CD14-positive monocyte (primary cell): Measurements from ENCODE around the gene CEP83. TPM values are rescaled to one million over a fixed set of nuclear protein-coding genes. Genes with fewer than 3 reads are reported as not detected.
"Not testable (repeated sequence)": the region's sequence is repeated elsewhere in the genome, so short reads cannot be mapped to it uniquely, and the experiment has no call there.

Source experiments
- DNase-seq, 3 donors: peaks; one replicate each; pipeline ENCODE4 v3.0.0-alpha.2; 2011 to 2022
- H2AFZ ChIP-seq: 2 replicates; pipeline ENCODE4 v1.6.0; 2012; ENCODE audit warnings: mild to moderate bottlenecking, low read depth, low read length, inconsistent platforms; ENCODE audit not compliant: insufficient read depth, poor library complexity, severe bottlenecking
- H3K27ac ChIP-seq, 2 donors: 1 replicate in 1 of 2; 2 replicates in 1 of 2; pipeline ENCODE4 v1.5.1; 2012 to 2013; ENCODE audit warnings: low read length in 2 of 2, control low read depth in 1 of 2, inconsistent platforms in 1 of 2, low read depth in 1 of 2, mild to moderate bottlenecking in 1 of 2
- H3K27me3 ChIP-seq, 2 donors: one replicate each; pipeline versions ENCODE4 v1.6.0 to v1.6.1; 2011 to 2013; ENCODE audit warnings: low read length in 2 of 2; ENCODE audit not compliant: control insufficient read depth in 2 of 2, insufficient read depth in 2 of 2
- H3K36me3 ChIP-seq, 2 donors: replicated peaks in 1 of 2; 1 replicate in 1 of 2; 2 replicates in 1 of 2; pipeline versions ENCODE4 v1.5.1 to v1.6.1; 2012 to 2013; ENCODE audit warnings: low read length in 2 of 2, control low read depth in 1 of 2, inconsistent platforms in 1 of 2, mild to moderate bottlenecking in 1 of 2; ENCODE audit not compliant: insufficient read depth in 2 of 2, control insufficient read depth in 1 of 2
- H3K4me1 ChIP-seq, 2 donors: 1 replicate in 1 of 2; 2 replicates in 1 of 2; pipeline versions ENCODE4 v1.5.1 to v1.6.1; 2012 to 2013; ENCODE audit warnings: low read length in 2 of 2, control low read depth in 1 of 2, inconsistent platforms in 1 of 2, mild to moderate bottlenecking in 1 of 2, moderate library complexity in 1 of 2; ENCODE audit not compliant: insufficient read depth in 2 of 2, control insufficient read depth in 1 of 2
- H3K4me2 ChIP-seq: replicated peaks from 2 replicates; pipeline ENCODE3; 2012; ENCODE audit warnings: low read length, moderate library complexity, mild to moderate bottlenecking; ENCODE audit not compliant: poor library complexity, severe bottlenecking; ENCODE audit errors: extremely low read depth
- H3K4me3 ChIP-seq, 3 experiments: fragments of 200-600 bp in 1 of 3; sonication (generic) in 1 of 3; replicated peaks in 1 of 3; 1 replicate in 2 of 3; 2 replicates in 1 of 3; pipeline ENCODE4 v1.5.1; 2011 to 2013; ENCODE audit warnings: low read length in 3 of 3, mild to moderate bottlenecking in 3 of 3, control low read depth in 2 of 3, low read depth in 2 of 3, inconsistent platforms in 1 of 3, moderate library complexity in 1 of 3
- H3K79me2 ChIP-seq: 2 replicates; pipeline ENCODE4 v1.6.0; 2012; ENCODE audit warnings: mild to moderate bottlenecking, control low read depth, inconsistent platforms, low read length, moderate library complexity; ENCODE audit not compliant: insufficient read depth
- H3K9ac ChIP-seq: 2 replicates; pipeline ENCODE4 v1.6.0; 2017; ENCODE audit warnings: low read length, mild to moderate bottlenecking; ENCODE audit not compliant: insufficient read depth, poor library complexity, severe bottlenecking
- H3K9me3 ChIP-seq, 2 donors: replicated peaks in 1 of 2; 1 replicate in 1 of 2; 2 replicates in 1 of 2; pipeline versions ENCODE4 v1.5.1 to v1.6.1; 2012 to 2013; ENCODE audit warnings: low read length in 2 of 2, control low read depth in 1 of 2; ENCODE audit not compliant: control insufficient read depth in 1 of 2, insufficient read depth in 1 of 2
- H4K20me1 ChIP-seq: 2 replicates; pipeline ENCODE4 v1.6.0; 2012; ENCODE audit warnings: mild to moderate bottlenecking, low read length, control low read depth, moderate library complexity; ENCODE audit not compliant: insufficient read depth
- H3K27ac Mint-ChIP-seq, 7 donors: one replicate each; pipeline ENCODE4 v1.8.0; 2020; ENCODE audit warnings: mild to moderate bottlenecking in 7 of 7, mixed read lengths in 7 of 7, moderate library complexity in 6 of 7, inconsistent platforms in 2 of 7
- H3K27me3 Mint-ChIP-seq, 3 donors: one replicate each; pipeline ENCODE4 v1.8.0; 2021 to 2022; ENCODE audit warnings: low read depth in 3 of 3, mild to moderate bottlenecking in 3 of 3, mixed read lengths in 3 of 3, moderate library complexity in 3 of 3, inconsistent platforms in 1 of 3
- H3K36me3 Mint-ChIP-seq, 2 donors: one replicate each; pipeline ENCODE4 v1.8.0; 2020; ENCODE audit warnings: mixed read lengths in 2 of 2, inconsistent platforms in 1 of 2, mild to moderate bottlenecking in 1 of 2
- H3K4me1 Mint-ChIP-seq: one replicate; pipeline ENCODE4 v1.8.0; 2020; ENCODE audit warnings: mild to moderate bottlenecking, mixed read lengths
- H3K4me3 Mint-ChIP-seq, 2 donors: one replicate each; pipeline ENCODE4 v1.8.0; 2020; ENCODE audit warnings: mild to moderate bottlenecking in 2 of 2, mixed read lengths in 2 of 2, moderate library complexity in 1 of 2
- H3K9me3 Mint-ChIP-seq, 7 donors: one replicate each; pipeline ENCODE4 v1.8.0; 2020 to 2022; ENCODE audit warnings: mixed read lengths in 7 of 7, mild to moderate bottlenecking in 6 of 7, moderate library complexity in 6 of 7, inconsistent platforms in 2 of 7
- WGBS: methylation state at CpG from one replicate; pipeline ENCODE4 v1.1.5; 2013; ENCODE audit warnings: missing lambda C conversion rate; ENCODE audit not compliant: insufficient coverage; 5-methylcytosine and 5-hydroxymethylcytosine counted together
- intact Hi-C, 2 donors: fragments of 100-400 bp; cut with micrococcal nuclease; formaldehyde crosslinking; loops; one replicate each; pipeline versions ENCODE4 v1.15.0 to v1.15.1; 2023
- polyA plus RNA-seq, 3 donors: library from polyadenylated mRNA; depleted of rRNA in 1 of 3; unstranded in 2 of 3; stranded (reverse) in 1 of 3; fragments of 300-500 nt in 2 of 3; fragments of >200 nt in 1 of 3; fragmentation: Illumina TruSeq in 2 of 3; gene quantifications; 1 replicate in 2 of 3; 2 replicates in 1 of 3; pipeline ENCODE4 v1.2.3, GENCODE V29; 2012 to 2021
- TF ChIP-seq, protein P1 (sequence below): fragments of 200-600 bp; IDR thresholded peaks from one replicate; pipeline ENCODE4 v1.8.0; 2022; ENCODE audit warnings: antibody characterized with exemption, mild to moderate bottlenecking

CEP83 gene
- polyA plus RNA-seq, 3 donors = 0.73 to 3.1 (median 1.0) TPM

DNA sequence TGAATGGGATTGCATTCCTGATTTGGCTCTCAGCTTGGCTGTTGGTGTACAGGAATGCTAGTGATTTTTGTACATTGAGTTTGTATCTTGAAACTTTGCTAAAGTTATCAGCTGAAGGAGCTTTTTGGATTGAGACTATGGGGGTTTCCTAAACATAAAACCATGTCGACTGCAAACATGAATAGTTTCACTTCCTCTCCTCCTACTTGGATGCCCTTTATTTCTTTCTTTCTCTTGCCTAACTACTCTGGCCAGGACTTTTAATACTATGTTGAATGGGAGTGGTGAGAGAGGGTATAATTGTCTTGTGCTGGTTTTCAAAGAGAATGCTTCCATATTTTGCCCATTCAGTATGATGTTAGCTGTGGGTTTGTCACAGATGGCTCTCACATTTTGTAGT, 141.5 kb downstream of the CEP83 start:
- no peaks in the 10 kb centered on the region for H3K4me1 ChIP-seq
- Mint-ChIP-seq H3K27me3 (no peaks in the 10 kb centered on the region), H3K4me1 (peaks cover 7% of the 10 kb centered on the region), H3K27ac (peak overlapping the region in 3 of 7 donors; percentile 13 to 58 (median 55)), H3K9me3 (peaks cover 25 to 47% (median 34%) of the 10 kb centered on the region in 7 donors), H3K4me3 (no peak overlapping the region), H3K36me3 (peaks cover 39 to 48% of the 10 kb centered on the region in 2 donors)
- WGBS = no CpG with 5 or more reads among the region's 1 CpG
- peaks cover 21 to 31% of the 10 kb centered on the region in 2 donors for H3K9me3 ChIP-seq
- peak; percentile 6 to 41 (median 30) for DNase-seq
- TF ChIP-seq, protein P1, sequence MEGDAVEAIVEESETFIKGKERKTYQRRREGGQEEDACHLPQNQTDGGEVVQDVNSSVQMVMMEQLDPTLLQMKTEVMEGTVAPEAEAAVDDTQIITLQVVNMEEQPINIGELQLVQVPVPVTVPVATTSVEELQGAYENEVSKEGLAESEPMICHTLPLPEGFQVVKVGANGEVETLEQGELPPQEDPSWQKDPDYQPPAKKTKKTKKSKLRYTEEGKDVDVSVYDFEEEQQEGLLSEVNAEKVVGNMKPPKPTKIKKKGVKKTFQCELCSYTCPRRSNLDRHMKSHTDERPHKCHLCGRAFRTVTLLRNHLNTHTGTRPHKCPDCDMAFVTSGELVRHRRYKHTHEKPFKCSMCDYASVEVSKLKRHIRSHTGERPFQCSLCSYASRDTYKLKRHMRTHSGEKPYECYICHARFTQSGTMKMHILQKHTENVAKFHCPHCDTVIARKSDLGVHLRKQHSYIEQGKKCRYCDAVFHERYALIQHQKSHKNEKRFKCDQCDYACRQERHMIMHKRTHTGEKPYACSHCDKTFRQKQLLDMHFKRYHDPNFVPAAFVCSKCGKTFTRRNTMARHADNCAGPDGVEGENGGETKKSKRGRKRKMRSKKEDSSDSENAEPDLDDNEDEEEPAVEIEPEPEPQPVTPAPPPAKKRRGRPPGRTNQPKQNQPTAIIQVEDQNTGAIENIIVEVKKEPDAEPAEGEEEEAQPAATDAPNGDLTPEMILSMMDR = no peak
- H3K27me3 ChIP-seq = no peaks in the 10 kb centered on the region
- intact Hi-C loops = no loop called here
- H3K36me3 ChIP-seq = peaks cover 22 to 50% of the 10 kb centered on the region in 2 donors
- no peak overlapping the region for H3K9ac ChIP-seq
- H4K20me1 ChIP-seq = no peaks in the 10 kb centered on the region
- no peak overlapping the region for H3K4me3 ChIP-seq
- no peak overlapping the region for H3K4me2 ChIP-seq
- H3K79me2 ChIP-seq = no peaks in the 10 kb centered on the region
- no peak overlapping the region for H3K27ac ChIP-seq
- H2AFZ ChIP-seq = no peak overlapping the region

DNA sequence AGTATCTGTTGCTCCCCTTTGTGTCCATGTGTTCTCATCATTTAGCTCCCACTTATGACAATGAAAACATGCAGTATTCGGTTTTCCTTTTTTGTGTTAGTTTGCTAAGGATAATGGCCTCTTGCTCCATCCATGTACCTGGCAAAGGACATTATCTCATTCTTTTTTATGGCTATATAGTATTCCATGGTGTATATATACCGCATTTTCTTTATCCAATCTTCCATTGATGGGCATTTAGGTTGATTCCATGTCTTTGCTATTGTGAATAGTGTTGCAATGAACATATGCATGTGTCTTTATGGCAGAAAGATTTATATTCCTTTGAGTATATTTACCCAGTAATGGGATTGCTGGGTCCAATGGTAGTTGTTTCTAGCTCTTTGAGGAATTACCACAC, 143.1 kb downstream of the CEP83 start:
- peaks cover 16 to 41% (median 31%) of the 10 kb centered on the region in 7 donors for H3K9me3 Mint-ChIP-seq
- H3K27ac Mint-ChIP-seq, DNase-seq: not testable (repeated sequence)

More for the DNA sequence above, 143.1 kb downstream of the CEP83 start:
- Histone ChIP-seq H3K36me3 (peaks cover 8 to 44% of the 10 kb centered on the region in 2 donors), H3K9me3 (peaks cover 9 to 24% of the 10 kb centered on the region in 2 donors)
- H3K4me1 ChIP-seq, H3K79me2 ChIP-seq, H2AFZ ChIP-seq, H3K9ac ChIP-seq, H3K27me3 ChIP-seq, H3K4me2 ChIP-seq, intact Hi-C loops, H3K27ac ChIP-seq, H3K27me3 Mint-ChIP-seq, H3K4me1 Mint-ChIP-seq, H3K4me3 ChIP-seq, H3K4me3 Mint-ChIP-seq, H4K20me1 ChIP-seq: not testable (repeated sequence)
- WGBS = no CpG with 5 or more reads among the region's 2 CpGs
- H3K36me3 Mint-ChIP-seq = peaks cover 33 to 41% of the 10 kb centered on the region in 2 donors
